H9 (cell line): ENCODE results near the gene PDCD11. TPM values are rescaled to one million over a fixed set of nuclear protein-coding genes. Genes with fewer than 3 reads are reported as not detected.
A peak's percentile ranks its signal among the peaks of the same experiment; 100 is the strongest.

Source experiments
- DNase-seq: peaks from one replicate; pipeline ENCODE4 v3.0.0-alpha.2; 2017
- H2AFZ ChIP-seq: one replicate; pipeline ENCODE4 v1.6.1; 2013; ENCODE audit warnings: mild to moderate bottlenecking, low read length, control low read depth, moderate library complexity
- H2AK5ac ChIP-seq: 2 replicates; pipeline ENCODE4 v1.6.1; 2013; ENCODE audit warnings: low read length, control low read depth, mixed read lengths; ENCODE audit not compliant: insufficient read length
- H2BK120ac ChIP-seq: one replicate; pipeline ENCODE4 v1.6.1; 2013; ENCODE audit warnings: low read depth, mild to moderate bottlenecking, low read length, control low read depth, inconsistent platforms; ENCODE audit not compliant: poor library complexity, severe bottlenecking
- H2BK12ac ChIP-seq: 2 replicates; pipeline ENCODE4 v1.6.1; 2013; ENCODE audit warnings: low read length, control low read depth, mixed read lengths, low read depth; ENCODE audit not compliant: insufficient read length
- H2BK15ac ChIP-seq: 2 replicates; pipeline ENCODE4 v1.6.1; 2013; ENCODE audit warnings: low read depth, low read length, control low read depth
- H2BK20ac ChIP-seq: one replicate; pipeline ENCODE4 v1.6.1; 2013; ENCODE audit warnings: low read depth, mild to moderate bottlenecking, low read length, control low read depth, inconsistent platforms; ENCODE audit not compliant: poor library complexity, severe bottlenecking
- H2BK5ac ChIP-seq: 2 replicates; pipeline ENCODE4 v1.6.1; 2013; ENCODE audit warnings: low read length, control low read depth, mixed read lengths; ENCODE audit not compliant: insufficient read length
- H3K14ac ChIP-seq: 2 replicates; pipeline ENCODE4 v1.6.1; 2013; ENCODE audit warnings: low read length, control low read depth; ENCODE audit not compliant: insufficient read depth
- H3K18ac ChIP-seq: 2 replicates; pipeline ENCODE4 v1.6.1; 2013; ENCODE audit warnings: low read depth, mild to moderate bottlenecking, mixed read lengths, low read length, control low read depth; ENCODE audit not compliant: insufficient read length
- H3K23ac ChIP-seq: 2 replicates; pipeline ENCODE4 v1.6.1; 2013; ENCODE audit warnings: low read length, control low read depth, mixed read lengths, low read depth; ENCODE audit not compliant: insufficient read length
- H3K23me2 ChIP-seq: 2 replicates; pipeline ENCODE4 v1.6.1; 2013; ENCODE audit warnings: low read depth, mild to moderate bottlenecking, mixed read lengths, low read length, control low read depth; ENCODE audit not compliant: insufficient read length, poor library complexity, severe bottlenecking
- H3K27ac ChIP-seq: 2 replicates; pipeline ENCODE4 v1.5.1; 2013; ENCODE audit warnings: low read length, control low read depth, mixed read lengths, low read depth; ENCODE audit not compliant: insufficient read length
- H3K27me3 ChIP-seq: 2 replicates; pipeline ENCODE4 v1.6.1; 2013; ENCODE audit warnings: low read length, control low read depth, inconsistent platforms; ENCODE audit not compliant: insufficient read depth
- H3K4ac ChIP-seq: 2 replicates; pipeline ENCODE4 v1.6.1; 2013; ENCODE audit warnings: low read depth, mild to moderate bottlenecking, control low read depth, inconsistent platforms, low read length, moderate library complexity
- H3K4me1 ChIP-seq: 2 replicates; pipeline ENCODE4 v1.6.1; 2013; ENCODE audit warnings: low read length, control low read depth, inconsistent platforms; ENCODE audit not compliant: insufficient read depth
- H3K4me2 ChIP-seq: 2 replicates; pipeline ENCODE4 v1.6.1; 2013; ENCODE audit warnings: low read length, control low read depth, mixed read lengths; ENCODE audit not compliant: insufficient read length, insufficient read depth
- H3K56ac ChIP-seq: 2 replicates; pipeline ENCODE4 v1.6.1; 2013; ENCODE audit warnings: low read depth, mild to moderate bottlenecking, mixed read lengths, low read length, control low read depth; ENCODE audit not compliant: insufficient read length
- H3K79me1 ChIP-seq: 2 replicates; pipeline ENCODE4 v1.6.1; 2013; ENCODE audit warnings: low read depth, mild to moderate bottlenecking, moderate library complexity, low read length, control low read depth, inconsistent platforms; ENCODE audit not compliant: insufficient read depth, poor library complexity, severe bottlenecking
- H3K79me2 ChIP-seq: 2 replicates; pipeline ENCODE4 v1.6.1; 2013; ENCODE audit warnings: low read length, control low read depth, inconsistent platforms; ENCODE audit not compliant: insufficient read depth
- H3K9ac ChIP-seq: 2 replicates; pipeline ENCODE4 v1.6.1; 2013; ENCODE audit warnings: low read length, control low read depth, mixed read lengths; ENCODE audit not compliant: insufficient read length; ENCODE audit errors: extremely low read depth
- H3K9me3 ChIP-seq: one replicate; pipeline ENCODE4 v1.6.1; 2013; ENCODE audit warnings: low read depth, low read length, inconsistent platforms; ENCODE audit not compliant: control insufficient read depth
- H3T11ph ChIP-seq: one replicate; pipeline ENCODE4 v1.6.1; 2013; ENCODE audit warnings: mild to moderate bottlenecking, low read length, control low read depth, inconsistent platforms
- H4K20me1 ChIP-seq: one replicate; pipeline ENCODE4 v1.6.1; 2013; ENCODE audit not compliant: control insufficient read depth, insufficient read length, insufficient read depth
- H4K5ac ChIP-seq: 2 replicates; pipeline ENCODE4 v1.6.1; 2013; ENCODE audit warnings: low read depth, mild to moderate bottlenecking, mixed read lengths, low read length, control low read depth; ENCODE audit not compliant: insufficient read length
- H4K8ac ChIP-seq: replicated peaks from 2 replicates; pipeline ENCODE4 v1.6.1; 2013; ENCODE audit warnings: low read length, control low read depth, mixed read lengths, low read depth; ENCODE audit not compliant: insufficient read length
- H4K91ac ChIP-seq: 2 replicates; pipeline ENCODE4 v1.6.1; 2013; ENCODE audit warnings: low read depth, mild to moderate bottlenecking, moderate library complexity, mixed read lengths, low read length, control low read depth; ENCODE audit not compliant: insufficient read length
- H3K27ac Mint-ChIP-seq, 3 experiments: 2 replicates in 2 of 3; 3 replicates in 1 of 3; pipeline ENCODE4 v1.8.0; 2020 to 2021; ENCODE audit warnings: mixed read lengths in 3 of 3, mild to moderate bottlenecking in 1 of 3, moderate library complexity in 1 of 3
- H3K27me3 Mint-ChIP-seq: 2 replicates; pipeline ENCODE4 v1.8.0; 2021; ENCODE audit warnings: low read depth, mild to moderate bottlenecking, moderate library complexity, mixed read lengths
- H3K36me3 Mint-ChIP-seq, 3 experiments: 2 replicates in 2 of 3; 3 replicates in 1 of 3; pipeline ENCODE4 v1.8.0; 2020 to 2021; ENCODE audit warnings: low read depth in 3 of 3, mixed read lengths in 3 of 3; ENCODE audit not compliant: insufficient read depth in 1 of 3
- H3K4me1 Mint-ChIP-seq, 2 experiments: 2 replicates each; pipeline ENCODE4 v1.8.0; 2020; ENCODE audit warnings: mixed read lengths in 2 of 2
- H3K4me3 Mint-ChIP-seq, 2 experiments: 2 replicates in 1 of 2; 3 replicates in 1 of 2; pipeline ENCODE4 v1.8.0; 2020 to 2021; ENCODE audit warnings: mild to moderate bottlenecking in 2 of 2, mixed read lengths in 2 of 2, moderate library complexity in 1 of 2
- H3K9me3 Mint-ChIP-seq, 2 experiments: 2 replicates in 1 of 2; 3 replicates in 1 of 2; pipeline ENCODE4 v1.8.0; 2020; ENCODE audit warnings: mild to moderate bottlenecking in 2 of 2, mixed read lengths in 2 of 2, moderate library complexity in 1 of 2
- WGBS: extraction: QIAGEN DNeasy Blood & Tissue Kit; methylation state at CpG from one replicate; pipeline ENCODE4 v1.1.7; 2013; ENCODE audit warnings: missing lambda C conversion rate, low lambda C conversion rate, mixed read lengths; ENCODE audit not compliant: insufficient read length; ENCODE audit errors: extremely low coverage; 5-methylcytosine and 5-hydroxymethylcytosine counted together
- total RNA-seq: library from RNA; stranded (reverse); gene quantifications from 2 replicates; pipeline ENCODE4 v1.2.1, GENCODE V29; 2021
- TF ChIP-seq, protein P1 (sequence below): fragments of 200-600 bp; sonication (generic); conservative IDR thresholded peaks from 3 replicates; pipeline ENCODE4 v1.8.0; 2021; ENCODE audit warnings: antibody characterized with exemption, mild to moderate bottlenecking

PDCD11 gene
- total RNA-seq, 1 experiment from 2014 or later, result 99.5 TPM

DNA sequence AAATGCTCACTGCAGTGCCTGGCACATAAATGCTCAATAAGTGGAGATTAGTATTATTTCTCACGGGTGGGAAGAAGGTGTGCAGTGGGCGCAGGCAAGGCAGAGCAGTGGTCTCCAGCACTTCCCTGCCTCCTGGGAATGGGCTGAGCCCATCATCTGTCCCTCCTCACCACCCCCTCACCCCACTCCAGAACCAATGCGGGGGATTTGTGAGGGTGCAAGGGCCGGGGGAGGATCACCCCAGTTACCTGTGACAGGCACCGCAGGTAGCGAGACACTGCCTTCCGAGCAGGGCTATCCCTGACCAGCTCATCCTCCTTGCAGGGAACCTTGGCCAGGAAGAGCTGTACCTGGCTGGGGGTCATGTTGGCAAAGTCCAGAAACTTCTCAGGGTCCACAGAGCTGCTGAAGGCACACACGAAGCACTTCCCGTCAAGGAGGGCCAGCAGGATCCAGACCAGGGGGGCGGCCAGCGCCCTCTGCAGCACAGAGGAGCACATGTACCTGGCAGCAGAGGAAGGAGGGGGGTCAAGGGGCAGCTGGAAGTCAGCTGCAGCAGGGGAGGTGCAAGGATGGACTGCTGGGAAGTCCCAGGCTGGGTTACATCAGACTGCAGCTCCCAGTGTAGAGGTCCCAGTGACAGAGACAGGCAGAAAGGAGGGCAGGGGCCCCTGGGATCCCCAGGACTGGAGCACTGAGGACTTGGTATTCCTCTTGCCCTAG is 79.8 kb downstream of the PDCD11 start:
- Histone ChIP-seq H2BK120ac (no peak overlapping the region), H3K79me2 (no peaks in the 10 kb centered on the region), H3K23ac (no peak overlapping the region), H3K4me2 (no peak overlapping the region), H3T11ph (no peak overlapping the region), H2BK20ac (no peak overlapping the region), H3K9me3 (no peaks in the 10 kb centered on the region), H4K91ac (no peak overlapping the region), H3K79me1 (no peaks in the 10 kb centered on the region), H2BK15ac (no peak overlapping the region), H4K8ac (no peak overlapping the region), H3K23me2 (no peaks in the 10 kb centered on the region), H2AK5ac (no peak overlapping the region), H3K14ac (no peak overlapping the region), H3K4me1 (no peaks in the 10 kb centered on the region; the same call in 1 of the 2 replicates), H2BK12ac (no peak overlapping the region), H2BK5ac (no peak overlapping the region), H4K5ac (no peak overlapping the region), H3K4ac (no peak overlapping the region), H3K27me3 (no peaks in the 10 kb centered on the region), H3K18ac (no peak overlapping the region), H3K27ac (no peak overlapping the region), H4K20me1 (no peaks in the 10 kb centered on the region), H3K9ac (no peak overlapping the region), H3K56ac (no peak overlapping the region), H2AFZ (no peak overlapping the region)
- Mint-ChIP-seq H3K27me3 (peaks cover 2% of the 10 kb centered on the region; the same call in 1 of the 2 replicates), H3K36me3 (no peaks in the 10 kb centered on the region), H3K27ac (peak overlapping the region in 2 of 3 experiments; percentile 10 to 72; a peak in 1 of 7 replicates), H3K9me3 (no peaks in the 10 kb centered on the region), H3K4me3 (no peak overlapping the region; a peak in 1 of 5 replicates), H3K4me1 (peaks cover 16 to 30% of the 10 kb centered on the region in 2 experiments)
- TF ChIP-seq, protein P1, sequence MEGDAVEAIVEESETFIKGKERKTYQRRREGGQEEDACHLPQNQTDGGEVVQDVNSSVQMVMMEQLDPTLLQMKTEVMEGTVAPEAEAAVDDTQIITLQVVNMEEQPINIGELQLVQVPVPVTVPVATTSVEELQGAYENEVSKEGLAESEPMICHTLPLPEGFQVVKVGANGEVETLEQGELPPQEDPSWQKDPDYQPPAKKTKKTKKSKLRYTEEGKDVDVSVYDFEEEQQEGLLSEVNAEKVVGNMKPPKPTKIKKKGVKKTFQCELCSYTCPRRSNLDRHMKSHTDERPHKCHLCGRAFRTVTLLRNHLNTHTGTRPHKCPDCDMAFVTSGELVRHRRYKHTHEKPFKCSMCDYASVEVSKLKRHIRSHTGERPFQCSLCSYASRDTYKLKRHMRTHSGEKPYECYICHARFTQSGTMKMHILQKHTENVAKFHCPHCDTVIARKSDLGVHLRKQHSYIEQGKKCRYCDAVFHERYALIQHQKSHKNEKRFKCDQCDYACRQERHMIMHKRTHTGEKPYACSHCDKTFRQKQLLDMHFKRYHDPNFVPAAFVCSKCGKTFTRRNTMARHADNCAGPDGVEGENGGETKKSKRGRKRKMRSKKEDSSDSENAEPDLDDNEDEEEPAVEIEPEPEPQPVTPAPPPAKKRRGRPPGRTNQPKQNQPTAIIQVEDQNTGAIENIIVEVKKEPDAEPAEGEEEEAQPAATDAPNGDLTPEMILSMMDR, result peak; percentile 76
- DNase-seq, result peak; percentile 91
- no CpG with 5 or more reads among the region's 11 CpGs for WGBS
